Loucy (cell line): ENCODE results near the gene NEDD4L.

Experiments
- H2AFZ ChIP-seq: fragments of 200-600 bp; sonication (generic); 2 replicates; pipeline ENCODE4 v1.6.0; 2016; ENCODE audit warnings: antibody characterized with exemption, mild to moderate bottlenecking, low read length, moderate library complexity
- H3F3A ChIP-seq: fragments of 200-600 bp; 2 replicates; pipeline ENCODE4 v1.6.0; 2016; ENCODE audit warnings: antibody characterized with exemption, low read depth, mild to moderate bottlenecking
- H3K27me3 ChIP-seq: fragments of 200-600 bp; sonication (generic); 2 replicates; pipeline ENCODE4 v1.6.1; 2014; ENCODE audit warnings: low read length, mild to moderate bottlenecking; ENCODE audit not compliant: insufficient read depth, poor library complexity, severe bottlenecking
- H3K36me3 ChIP-seq: fragments of 200-600 bp; sonication (generic); 2 replicates; pipeline ENCODE4 v1.6.1; 2016; ENCODE audit warnings: low read length; ENCODE audit not compliant: insufficient read depth
- H3K4me1 ChIP-seq: fragments of 200-600 bp; sonication (generic); 2 replicates; pipeline ENCODE4 v1.5.1; 2014; ENCODE audit warnings: low read length, mild to moderate bottlenecking; ENCODE audit not compliant: insufficient read depth, poor library complexity, severe bottlenecking
- H3K4me2 ChIP-seq: fragments of 200-600 bp; sonication (generic); 2 replicates; pipeline ENCODE4 v1.6.0; 2014; ENCODE audit warnings: antibody characterized with exemption, low read length, low read depth, mild to moderate bottlenecking; ENCODE audit not compliant: poor library complexity, severe bottlenecking
- H3K4me3 ChIP-seq: fragments of 200-600 bp; sonication (generic); 2 replicates; pipeline ENCODE4 v1.5.1; 2014; ENCODE audit warnings: low read length, mild to moderate bottlenecking, mixed read lengths; ENCODE audit not compliant: poor library complexity, severe bottlenecking
- H3K79me2 ChIP-seq: fragments of 200-600 bp; sonication (generic); 2 replicates; pipeline ENCODE4 v1.6.1; 2014; ENCODE audit warnings: low read length; ENCODE audit not compliant: insufficient read depth
- H3K9ac ChIP-seq: fragments of 200-600 bp; sonication (generic); 2 replicates; pipeline ENCODE4 v1.6.0; 2014; ENCODE audit warnings: mild to moderate bottlenecking, low read depth, low read length, moderate library complexity; ENCODE audit not compliant: poor library complexity, severe bottlenecking
- H3K9me2 ChIP-seq: fragments of 200-600 bp; sonication (generic); replicated peaks from 2 replicates; pipeline ENCODE4 v1.6.1; 2016; ENCODE audit warnings: low read depth, low read length, mixed read lengths
- H3K9me3 ChIP-seq: fragments of 200-600 bp; sonication (generic); 2 replicates; pipeline ENCODE4 v1.6.1; 2014; ENCODE audit warnings: mild to moderate bottlenecking, antibody characterized with exemption, low read length, low read depth; ENCODE audit not compliant: insufficient read depth
- H4K20me1 ChIP-seq: fragments of 200-600 bp; sonication (generic); 2 replicates; pipeline ENCODE4 v1.6.0; 2014; ENCODE audit warnings: antibody characterized with exemption, low read length, mild to moderate bottlenecking; ENCODE audit not compliant: insufficient read depth, poor library complexity, severe bottlenecking
- EZH2phosphoT487 ChIP-seq: fragments of 200-600 bp; IDR thresholded peaks from 2 replicates; pipeline ENCODE4 v1.6.1; 2018; ENCODE audit warnings: antibody characterized with exemption, mild to moderate bottlenecking, moderate library complexity, borderline replicate concordance
- TF ChIP-seq, protein P1 (sequence below): fragments of 200-600 bp; sonication (generic); conservative IDR thresholded peaks from 2 replicates; pipeline ENCODE4 v1.5.1; 2014; ENCODE audit warnings: mild to moderate bottlenecking, antibody characterized with exemption, low read length

NEDD4L gene

DNA sequence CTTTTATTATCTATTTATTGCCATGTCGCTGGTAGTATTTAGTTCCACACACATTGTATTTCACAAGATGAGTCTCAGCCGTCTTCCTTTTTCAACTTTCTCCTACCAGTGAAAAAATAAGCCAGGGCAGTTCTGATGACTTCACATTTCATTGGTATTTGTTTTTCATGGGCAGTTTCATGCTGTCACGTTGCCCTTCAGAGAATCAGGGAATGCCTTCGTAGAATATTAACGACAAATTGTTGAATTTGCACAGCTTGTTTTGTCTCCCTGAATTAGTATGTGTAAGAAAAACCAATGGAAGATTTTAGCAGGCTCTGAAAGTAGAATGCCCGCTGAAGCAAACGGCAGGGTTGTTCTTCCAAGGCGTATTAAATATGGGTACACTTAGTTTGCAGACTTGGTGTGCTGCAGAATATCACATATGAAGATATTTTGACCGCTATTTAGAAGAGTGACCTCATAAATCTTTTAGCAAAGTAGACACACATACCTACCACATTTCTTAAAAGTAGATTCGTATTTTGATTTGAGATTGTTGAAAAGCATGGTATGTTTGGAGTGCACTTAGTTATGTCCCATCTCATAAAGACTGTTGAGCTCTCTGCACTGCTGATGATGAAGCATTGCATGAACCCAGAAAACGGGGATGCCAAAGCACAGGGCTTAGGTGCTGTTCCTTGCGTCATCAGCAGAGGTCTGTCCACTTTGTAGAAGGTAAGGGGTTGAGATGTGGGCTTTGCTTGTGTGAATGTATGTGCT, 2.9 kb downstream of the NEDD4L start:
- Histone ChIP-seq H3K79me2 (peaks cover 53% of the 10 kb centered on the region), H2AFZ (no peak overlapping the region), H4K20me1 (peaks cover 9% of the 10 kb centered on the region), H3K9ac (peak overlapping the region; percentile 79), H3F3A (peaks cover 2% of the 10 kb centered on the region; the same call in 1 of the 2 replicates), H3K4me2 (peak overlapping the region; percentile 95), H3K27me3 (no peaks in the 10 kb centered on the region), H3K9me2 (no peaks in the 10 kb centered on the region), H3K9me3 (no peaks in the 10 kb centered on the region), H3K36me3 (no peaks in the 10 kb centered on the region), H3K4me1 (peaks cover 45% of the 10 kb centered on the region), H3K4me3 (peak overlapping the region; percentile 96)
- TF ChIP-seq, protein P1, sequence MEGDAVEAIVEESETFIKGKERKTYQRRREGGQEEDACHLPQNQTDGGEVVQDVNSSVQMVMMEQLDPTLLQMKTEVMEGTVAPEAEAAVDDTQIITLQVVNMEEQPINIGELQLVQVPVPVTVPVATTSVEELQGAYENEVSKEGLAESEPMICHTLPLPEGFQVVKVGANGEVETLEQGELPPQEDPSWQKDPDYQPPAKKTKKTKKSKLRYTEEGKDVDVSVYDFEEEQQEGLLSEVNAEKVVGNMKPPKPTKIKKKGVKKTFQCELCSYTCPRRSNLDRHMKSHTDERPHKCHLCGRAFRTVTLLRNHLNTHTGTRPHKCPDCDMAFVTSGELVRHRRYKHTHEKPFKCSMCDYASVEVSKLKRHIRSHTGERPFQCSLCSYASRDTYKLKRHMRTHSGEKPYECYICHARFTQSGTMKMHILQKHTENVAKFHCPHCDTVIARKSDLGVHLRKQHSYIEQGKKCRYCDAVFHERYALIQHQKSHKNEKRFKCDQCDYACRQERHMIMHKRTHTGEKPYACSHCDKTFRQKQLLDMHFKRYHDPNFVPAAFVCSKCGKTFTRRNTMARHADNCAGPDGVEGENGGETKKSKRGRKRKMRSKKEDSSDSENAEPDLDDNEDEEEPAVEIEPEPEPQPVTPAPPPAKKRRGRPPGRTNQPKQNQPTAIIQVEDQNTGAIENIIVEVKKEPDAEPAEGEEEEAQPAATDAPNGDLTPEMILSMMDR = peak; percentile 34; the same call in 1 of the 2 replicates
- no peak for TF ChIP-seq EZH2phosphoT487

DNA sequence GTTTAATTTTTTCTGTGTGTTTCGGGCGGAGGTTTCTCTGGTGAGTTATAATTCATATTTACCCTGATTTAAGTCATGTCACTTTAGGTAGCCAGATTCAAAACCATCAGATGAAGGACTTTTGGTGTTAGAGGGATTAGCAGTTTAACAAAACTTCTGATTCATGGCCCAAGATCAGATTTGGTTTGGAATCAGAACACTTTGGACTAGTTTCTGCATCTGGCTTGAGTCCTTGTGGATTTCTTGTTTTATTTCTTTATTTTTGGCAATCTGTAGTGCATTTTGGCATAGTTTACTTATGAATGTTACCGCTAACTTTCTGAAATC, 3.5 kb downstream of the NEDD4L start:
- no peaks in the 10 kb centered on the region for H3K27me3 ChIP-seq
- peak overlapping the region; percentile 95 for H3K4me2 ChIP-seq
- H3F3A ChIP-seq = peaks cover 2% of the 10 kb centered on the region; the same call in 1 of the 2 replicates
- H3K36me3 ChIP-seq = no peaks in the 10 kb centered on the region
- H2AFZ ChIP-seq = no peak overlapping the region
- no peaks in the 10 kb centered on the region for H3K9me3 ChIP-seq
- peaks cover 9% of the 10 kb centered on the region for H4K20me1 ChIP-seq
- no peak overlapping the region for H3K9ac ChIP-seq
- H3K9me2 ChIP-seq = no peaks in the 10 kb centered on the region
- peak overlapping the region; percentile 22 for H3K4me3 ChIP-seq
- peaks cover 53% of the 10 kb centered on the region for H3K79me2 ChIP-seq
- H3K4me1 ChIP-seq = peaks cover 49% of the 10 kb centered on the region
- TF ChIP-seq, protein P1 = 0 out of 2 replicates have a peak, but pooled peaks have one; percentile 4
- no peak for TF ChIP-seq EZH2phosphoT487

DNA sequence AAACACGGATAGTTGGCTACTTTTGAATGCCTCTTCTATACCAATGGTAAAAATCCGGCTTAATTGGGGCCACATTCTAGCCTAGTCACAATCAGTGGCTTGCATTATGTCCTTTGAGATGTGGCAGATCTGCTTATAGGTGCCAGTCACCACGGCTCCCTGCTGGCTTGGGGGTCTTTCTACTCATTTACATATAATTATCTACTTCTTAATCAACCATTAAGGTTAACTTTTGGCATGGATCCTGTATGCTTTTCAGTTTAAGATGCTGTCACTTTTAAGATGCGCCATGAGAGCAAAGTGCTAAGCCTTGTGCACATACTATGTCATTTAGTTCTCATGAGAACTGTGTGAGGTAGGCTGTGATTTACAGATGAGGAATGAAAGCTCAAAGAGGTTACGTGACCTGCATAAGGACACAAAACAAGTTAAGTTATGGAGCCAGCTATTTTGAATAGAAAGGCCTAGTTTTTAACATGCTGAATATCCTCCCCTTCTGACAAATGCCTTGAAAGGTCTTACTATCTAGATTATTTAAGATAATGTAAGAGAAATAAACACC, 4.1 kb downstream of the NEDD4L start:
- no peaks in the 10 kb centered on the region for H3K36me3 ChIP-seq
- no peaks in the 10 kb centered on the region for H3K9me3 ChIP-seq
- peaks cover 44% of the 10 kb centered on the region for H3K4me1 ChIP-seq
- H3K9me2 ChIP-seq = no peaks in the 10 kb centered on the region
- no peak overlapping the region for H3K4me3 ChIP-seq
- TF ChIP-seq, protein P1 = no peak
- no peak for TF ChIP-seq EZH2phosphoT487
- H4K20me1 ChIP-seq = peaks cover 9% of the 10 kb centered on the region
- H3F3A ChIP-seq = peaks cover 2% of the 10 kb centered on the region; the same call in 1 of the 2 replicates
- peaks cover 53% of the 10 kb centered on the region for H3K79me2 ChIP-seq
- no peak overlapping the region for H2AFZ ChIP-seq
- no peaks in the 10 kb centered on the region for H3K27me3 ChIP-seq
- peak overlapping the region; percentile 18 for H3K9ac ChIP-seq
- peak overlapping the region; percentile 95 for H3K4me2 ChIP-seq
